ENCODE results near the gene RBM15B.

- TF ChIP-seq CTCF (IDR thresholded peaks at IDR 0.05) = no peak
- no peak for TF ChIP-seq POLR2A (IDR thresholded peaks at IDR 0.05)
Measured at GRCh38 chr3:51434110-51434509, 43.0 kb downstream of the RBM15B start.

Measured in esophagus squamous epithelium (tissue), 4 donors.